Endothelial cell (in vitro differentiated cells): ENCODE data around the gene CD244. TPM values are rescaled to one million over a fixed set of nuclear protein-coding genes. Genes with fewer than 3 reads are reported as not detected.
A peak's percentile ranks its signal among the peaks of the same experiment; 100 is the strongest.

ENCODE experiments used
- DNase-seq: peaks from one replicate; pipeline ENCODE4 v3.0.0; 2021; ENCODE audit warnings: low spot score
- H3K27ac Mint-ChIP-seq: one replicate; pipeline ENCODE4 v1.8.0; 2021; ENCODE audit warnings: mixed read lengths, inconsistent platforms; ENCODE audit not compliant: unreplicated experiment
- H3K27me3 Mint-ChIP-seq: one replicate; pipeline ENCODE4 v1.8.0; 2021; ENCODE audit warnings: mild to moderate bottlenecking, moderate library complexity, mixed read lengths, inconsistent platforms; ENCODE audit not compliant: unreplicated experiment
- H3K36me3 Mint-ChIP-seq: one replicate; pipeline ENCODE4 v1.8.0; 2021; ENCODE audit warnings: mild to moderate bottlenecking, low read depth, mixed read lengths, inconsistent platforms; ENCODE audit not compliant: unreplicated experiment
- H3K4me1 Mint-ChIP-seq: one replicate; pipeline ENCODE4 v1.8.0; 2021; ENCODE audit warnings: mild to moderate bottlenecking, mixed read lengths, inconsistent platforms; ENCODE audit not compliant: unreplicated experiment
- H3K4me3 Mint-ChIP-seq: one replicate; pipeline ENCODE4 v1.8.0; 2021; ENCODE audit warnings: mild to moderate bottlenecking, mixed read lengths, inconsistent platforms; ENCODE audit not compliant: unreplicated experiment
- H3K9me3 Mint-ChIP-seq: one replicate; pipeline ENCODE4 v1.8.0; 2021; ENCODE audit warnings: mixed read lengths, inconsistent platforms; ENCODE audit not compliant: unreplicated experiment
- total RNA-seq: library from RNA; stranded (reverse); fragmentation: NEBNext Ultra II Directional; extraction: Animal tissue kit (Norgen Biotek cat#: 25700); gene quantifications from one replicate; pipeline ENCODE4 v1.2.1, GENCODE V29; 2021; ENCODE audit not compliant: unreplicated experiment
- TF ChIP-seq, protein P1 (sequence below): fragments of 200-600 bp; sonication (generic); IDR thresholded peaks from one replicate; pipeline ENCODE4 v1.5.0; 2021; ENCODE audit warnings: antibody characterized with exemption; ENCODE audit not compliant: unreplicated experiment

CD244 gene
- total RNA-seq, 1 donor from 2014 or later, result 0.31 TPM

DNA sequence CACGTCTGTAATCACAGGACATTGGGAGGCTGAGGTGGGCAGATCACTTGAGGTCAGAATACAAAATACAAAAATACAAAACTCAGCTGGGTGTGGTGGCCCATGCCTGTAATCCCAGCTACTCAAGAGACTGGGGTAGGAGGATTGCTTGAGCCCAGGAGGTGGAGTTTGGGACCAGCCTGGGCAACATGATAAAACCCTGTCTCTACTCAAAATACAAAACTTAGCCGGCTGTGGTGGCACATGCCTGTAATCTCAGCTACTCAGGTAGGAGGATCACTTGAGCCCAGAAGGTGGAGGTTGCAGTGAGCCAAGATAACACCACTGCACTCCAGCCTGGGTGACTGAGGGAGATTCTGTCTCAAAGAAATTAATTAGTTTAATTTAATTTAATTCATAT is 28.8 kb upstream of the CD244 start:
- peaks cover 14% of the 10 kb centered on the region for H3K9me3 Mint-ChIP-seq
- DNase-seq, result no peak
- no peak overlapping the region for H3K4me3 Mint-ChIP-seq
- H3K27ac Mint-ChIP-seq, result no peak overlapping the region
- H3K4me1 Mint-ChIP-seq, result peaks cover 30% of the 10 kb centered on the region
- H3K36me3 Mint-ChIP-seq, result peaks cover 3% of the 10 kb centered on the region
- H3K27me3 Mint-ChIP-seq, result peaks cover 2% of the 10 kb centered on the region
- TF ChIP-seq, protein P1, sequence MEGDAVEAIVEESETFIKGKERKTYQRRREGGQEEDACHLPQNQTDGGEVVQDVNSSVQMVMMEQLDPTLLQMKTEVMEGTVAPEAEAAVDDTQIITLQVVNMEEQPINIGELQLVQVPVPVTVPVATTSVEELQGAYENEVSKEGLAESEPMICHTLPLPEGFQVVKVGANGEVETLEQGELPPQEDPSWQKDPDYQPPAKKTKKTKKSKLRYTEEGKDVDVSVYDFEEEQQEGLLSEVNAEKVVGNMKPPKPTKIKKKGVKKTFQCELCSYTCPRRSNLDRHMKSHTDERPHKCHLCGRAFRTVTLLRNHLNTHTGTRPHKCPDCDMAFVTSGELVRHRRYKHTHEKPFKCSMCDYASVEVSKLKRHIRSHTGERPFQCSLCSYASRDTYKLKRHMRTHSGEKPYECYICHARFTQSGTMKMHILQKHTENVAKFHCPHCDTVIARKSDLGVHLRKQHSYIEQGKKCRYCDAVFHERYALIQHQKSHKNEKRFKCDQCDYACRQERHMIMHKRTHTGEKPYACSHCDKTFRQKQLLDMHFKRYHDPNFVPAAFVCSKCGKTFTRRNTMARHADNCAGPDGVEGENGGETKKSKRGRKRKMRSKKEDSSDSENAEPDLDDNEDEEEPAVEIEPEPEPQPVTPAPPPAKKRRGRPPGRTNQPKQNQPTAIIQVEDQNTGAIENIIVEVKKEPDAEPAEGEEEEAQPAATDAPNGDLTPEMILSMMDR, result no peak

DNA sequence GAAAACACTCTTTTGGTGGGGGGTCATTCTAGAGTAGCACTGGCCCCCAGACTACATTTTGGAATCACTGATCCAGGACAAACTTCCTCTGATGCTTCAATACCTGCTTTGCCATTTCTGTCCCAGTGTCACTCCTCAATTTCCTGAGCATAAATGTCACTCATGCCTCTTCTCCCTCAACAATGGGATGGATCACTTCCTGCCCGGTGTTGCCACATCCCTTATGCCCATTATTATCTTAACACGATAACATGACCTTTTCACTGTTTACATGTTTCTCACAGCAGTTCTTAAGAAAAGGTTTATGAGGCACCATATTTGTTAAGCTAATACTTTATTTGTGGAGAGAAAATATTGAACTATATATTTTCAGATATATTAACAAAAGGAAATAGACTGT is 26.2 kb upstream of the CD244 start:
- Mint-ChIP-seq H3K4me1 (peaks cover 26% of the 10 kb centered on the region), H3K36me3 (peaks cover 3% of the 10 kb centered on the region), H3K27ac (peak overlapping the region; percentile 67), H3K9me3 (peaks cover 10% of the 10 kb centered on the region), H3K4me3 (no peak overlapping the region), H3K27me3 (peaks cover 2% of the 10 kb centered on the region)
- DNase-seq, result no peak
- TF ChIP-seq, protein P1, result no peak

DNA sequence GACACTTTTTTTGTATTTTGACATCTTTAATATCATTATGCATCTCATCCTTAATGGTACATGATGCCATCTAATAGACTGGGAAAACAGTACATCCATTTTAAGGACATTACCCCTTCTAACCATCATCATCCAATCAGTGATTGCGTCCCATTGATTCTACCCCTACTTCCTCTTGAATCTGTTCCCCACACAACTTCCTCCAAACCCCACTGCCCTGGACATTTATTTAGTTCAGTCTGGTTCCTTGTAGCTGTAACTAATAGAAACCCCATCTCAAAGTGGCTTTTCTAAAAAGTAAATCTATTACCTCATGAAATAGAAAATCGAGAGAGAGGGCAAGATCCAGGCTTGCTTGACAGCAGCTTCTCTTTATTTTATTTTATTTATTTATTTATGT is 24.4 kb upstream of the CD244 start:
- DNase-seq, result no peak
- no peak overlapping the region for H3K27ac Mint-ChIP-seq
- peaks cover 26% of the 10 kb centered on the region for H3K4me1 Mint-ChIP-seq
- TF ChIP-seq, protein P1, result no peak
- H3K4me3 Mint-ChIP-seq, result no peak overlapping the region
- H3K27me3 Mint-ChIP-seq, result no peaks in the 10 kb centered on the region
- peaks cover 1% of the 10 kb centered on the region for H3K9me3 Mint-ChIP-seq
- H3K36me3 Mint-ChIP-seq, result peaks cover 1% of the 10 kb centered on the region

DNA sequence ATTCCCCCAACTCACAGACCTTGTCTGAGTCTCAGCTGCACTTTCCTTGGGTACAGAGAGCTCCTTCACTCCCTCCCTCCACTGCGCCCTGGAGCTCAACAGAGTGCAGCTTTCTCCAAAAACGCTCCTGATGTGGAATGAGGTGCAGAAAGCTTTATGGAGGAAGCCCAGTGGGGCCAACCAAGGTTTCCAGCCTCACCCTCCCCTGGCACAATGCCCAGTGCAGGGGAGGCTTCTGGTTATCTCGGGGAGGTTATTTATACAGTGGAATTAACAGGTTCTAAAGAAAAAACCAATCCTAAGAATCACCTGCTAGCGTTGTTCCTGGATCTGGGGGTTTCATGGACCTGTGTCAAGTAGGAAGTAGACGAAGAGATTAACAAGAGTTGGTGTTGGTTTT is 22.4 kb upstream of the CD244 start, which contains the start of gene ITLN1:
TSS of gene ITLN1 (minus strand) at position 139 of the 400 bp plus-strand sequence. CDS start 303 bp downstream, outside the sequence.
- no peaks in the 10 kb centered on the region for H3K9me3 Mint-ChIP-seq
- peaks cover 5% of the 10 kb centered on the region for H3K27me3 Mint-ChIP-seq
- H3K4me1 Mint-ChIP-seq, result peaks cover 17% of the 10 kb centered on the region
- H3K27ac Mint-ChIP-seq, result no peak within 1 kb of the TSS
- DNase-seq, result no peak
- H3K4me3 Mint-ChIP-seq, result no peak within 1 kb of the TSS
- TF ChIP-seq, protein P1, result no peak
- no peaks in the 10 kb centered on the region for H3K36me3 Mint-ChIP-seq

DNA sequence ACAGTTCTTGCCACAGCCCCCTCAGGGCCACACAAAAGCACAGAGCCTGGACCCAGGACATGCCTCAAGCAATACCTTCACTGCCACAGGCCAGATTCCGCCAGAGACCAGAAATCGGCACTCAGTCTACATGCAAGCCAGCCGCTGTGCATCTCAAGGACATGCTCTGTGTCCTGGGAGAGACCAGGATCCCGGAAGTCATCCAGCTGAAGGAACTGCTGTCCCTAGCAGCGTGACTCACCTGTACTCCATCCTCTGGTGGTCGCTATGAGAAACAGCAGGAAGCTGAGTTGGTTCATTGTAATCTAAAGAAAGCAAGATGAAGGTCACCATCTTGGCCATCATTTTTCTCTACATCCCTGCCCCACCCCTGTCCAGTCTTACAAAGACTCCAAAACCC is 21.9 kb upstream of the CD244 start:
- no peaks in the 10 kb centered on the region for H3K36me3 Mint-ChIP-seq
- no peak for DNase-seq
- H3K27ac Mint-ChIP-seq, result no peak overlapping the region
- no peaks in the 10 kb centered on the region for H3K9me3 Mint-ChIP-seq
- H3K4me1 Mint-ChIP-seq, result peaks cover 17% of the 10 kb centered on the region
- TF ChIP-seq, protein P1, result no peak
- no peak overlapping the region for H3K4me3 Mint-ChIP-seq
- peaks cover 8% of the 10 kb centered on the region for H3K27me3 Mint-ChIP-seq
